ENCODE data around the gene CEP19.
"Not testable (repeated sequence)": the region's sequence is repeated elsewhere in the genome, so short reads cannot be mapped to it uniquely, and the experiment has no call there.

The CEP19 gene

GRCh38 chr3:196753201-196753600 is 41.2 kb upstream of the CEP19 start:
- TF ChIP-seq, protein P1, sequence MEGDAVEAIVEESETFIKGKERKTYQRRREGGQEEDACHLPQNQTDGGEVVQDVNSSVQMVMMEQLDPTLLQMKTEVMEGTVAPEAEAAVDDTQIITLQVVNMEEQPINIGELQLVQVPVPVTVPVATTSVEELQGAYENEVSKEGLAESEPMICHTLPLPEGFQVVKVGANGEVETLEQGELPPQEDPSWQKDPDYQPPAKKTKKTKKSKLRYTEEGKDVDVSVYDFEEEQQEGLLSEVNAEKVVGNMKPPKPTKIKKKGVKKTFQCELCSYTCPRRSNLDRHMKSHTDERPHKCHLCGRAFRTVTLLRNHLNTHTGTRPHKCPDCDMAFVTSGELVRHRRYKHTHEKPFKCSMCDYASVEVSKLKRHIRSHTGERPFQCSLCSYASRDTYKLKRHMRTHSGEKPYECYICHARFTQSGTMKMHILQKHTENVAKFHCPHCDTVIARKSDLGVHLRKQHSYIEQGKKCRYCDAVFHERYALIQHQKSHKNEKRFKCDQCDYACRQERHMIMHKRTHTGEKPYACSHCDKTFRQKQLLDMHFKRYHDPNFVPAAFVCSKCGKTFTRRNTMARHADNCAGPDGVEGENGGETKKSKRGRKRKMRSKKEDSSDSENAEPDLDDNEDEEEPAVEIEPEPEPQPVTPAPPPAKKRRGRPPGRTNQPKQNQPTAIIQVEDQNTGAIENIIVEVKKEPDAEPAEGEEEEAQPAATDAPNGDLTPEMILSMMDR (IDR thresholded peaks at IDR 0.05; ENCODE audit: poor library complexity, severe bottlenecking): no peak
- Histone ChIP-seq H3K4me3 (ENCODE audit: severe bottlenecking) (no peak overlapping the region), H3K36me3 (ENCODE audit: low read depth) (peaks cover 52% of the 10 kb centered on the region), H3K4me1 (ENCODE audit: insufficient read depth, poor library complexity, severe bottlenecking) (peaks cover 4% of the 10 kb centered on the region), H3K27ac (ENCODE audit: poor library complexity, severe bottlenecking) (no peak overlapping the region), H3K9me3 (ENCODE audit: severe bottlenecking) (peaks cover 9% of the 10 kb centered on the region), H3K27me3 (ENCODE audit: insufficient read depth, poor library complexity, severe bottlenecking) (no peaks in the 10 kb centered on the region)
- ATAC-seq (ENCODE audit: low read depth) (no peak), DNase-seq (ENCODE audit: low spot score) (no peak)

DNA sequence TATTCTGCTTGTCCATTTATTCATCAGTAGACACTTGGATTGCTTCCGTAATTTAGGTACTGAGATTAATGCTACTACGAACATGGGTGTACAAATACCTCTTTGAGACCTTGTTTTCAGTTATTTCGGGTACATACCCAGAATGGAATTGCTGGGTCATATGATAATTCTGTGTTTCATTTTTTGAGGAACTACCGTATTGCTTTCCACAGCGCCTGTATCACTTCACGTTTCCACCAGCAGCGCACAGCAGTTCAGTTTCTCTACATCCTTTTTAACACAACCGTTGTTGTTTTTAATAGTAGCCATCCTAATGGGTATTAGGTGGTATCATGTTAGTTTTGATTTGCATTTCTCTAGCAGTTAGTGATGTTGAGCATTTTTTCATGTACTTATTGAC is 37.1 kb upstream of the CEP19 start:
- no peak overlapping the region for H3K4me3 ChIP-seq (ENCODE audit: severe bottlenecking)
- peaks cover 4% of the 10 kb centered on the region for H3K4me1 ChIP-seq (ENCODE audit: insufficient read depth, poor library complexity, severe bottlenecking)
- DNase-seq (ENCODE audit: low spot score) (no peak), ATAC-seq (ENCODE audit: low read depth) (no peak)
- H3K36me3 ChIP-seq (ENCODE audit: low read depth): peaks cover 54% of the 10 kb centered on the region
- no peak overlapping the region for H3K27ac ChIP-seq (ENCODE audit: poor library complexity, severe bottlenecking)
- no peaks in the 10 kb centered on the region for H3K27me3 ChIP-seq (ENCODE audit: insufficient read depth, poor library complexity, severe bottlenecking)
- no peaks in the 10 kb centered on the region for H3K9me3 ChIP-seq (ENCODE audit: severe bottlenecking)
- TF ChIP-seq, protein P1 (IDR thresholded peaks at IDR 0.05; ENCODE audit: poor library complexity, severe bottlenecking): no peak

DNA sequence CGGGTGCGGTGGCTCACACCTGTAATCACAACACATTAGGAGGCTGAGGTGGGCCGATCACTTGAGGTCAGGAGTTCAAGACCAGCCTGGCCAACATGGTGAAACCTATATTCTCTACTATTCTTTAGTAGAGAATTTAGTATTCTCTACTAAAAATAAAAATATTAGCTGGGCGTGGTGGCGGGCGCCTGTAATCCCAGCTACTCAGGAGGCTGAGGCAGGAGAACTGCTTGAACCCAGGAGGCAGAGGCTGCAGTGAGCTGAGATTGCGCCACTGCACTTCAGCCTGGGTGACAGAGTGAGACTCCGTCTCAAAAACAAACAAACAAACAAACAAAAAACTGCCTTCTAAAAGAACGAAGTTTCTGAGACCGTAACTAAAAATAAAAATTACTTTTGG is 31.5 kb upstream of the CEP19 start:
- not testable (repeated sequence) for H3K27me3 ChIP-seq (ENCODE audit: insufficient read depth, poor library complexity, severe bottlenecking); H3K4me1 ChIP-seq (ENCODE audit: insufficient read depth, poor library complexity, severe bottlenecking); ATAC-seq (ENCODE audit: low read depth); H3K4me3 ChIP-seq (ENCODE audit: severe bottlenecking); H3K9me3 ChIP-seq (ENCODE audit: severe bottlenecking); H3K27ac ChIP-seq (ENCODE audit: poor library complexity, severe bottlenecking); DNase-seq (ENCODE audit: low spot score)
- H3K36me3 ChIP-seq (ENCODE audit: low read depth): peaks cover 26% of the 10 kb centered on the region

DNA sequence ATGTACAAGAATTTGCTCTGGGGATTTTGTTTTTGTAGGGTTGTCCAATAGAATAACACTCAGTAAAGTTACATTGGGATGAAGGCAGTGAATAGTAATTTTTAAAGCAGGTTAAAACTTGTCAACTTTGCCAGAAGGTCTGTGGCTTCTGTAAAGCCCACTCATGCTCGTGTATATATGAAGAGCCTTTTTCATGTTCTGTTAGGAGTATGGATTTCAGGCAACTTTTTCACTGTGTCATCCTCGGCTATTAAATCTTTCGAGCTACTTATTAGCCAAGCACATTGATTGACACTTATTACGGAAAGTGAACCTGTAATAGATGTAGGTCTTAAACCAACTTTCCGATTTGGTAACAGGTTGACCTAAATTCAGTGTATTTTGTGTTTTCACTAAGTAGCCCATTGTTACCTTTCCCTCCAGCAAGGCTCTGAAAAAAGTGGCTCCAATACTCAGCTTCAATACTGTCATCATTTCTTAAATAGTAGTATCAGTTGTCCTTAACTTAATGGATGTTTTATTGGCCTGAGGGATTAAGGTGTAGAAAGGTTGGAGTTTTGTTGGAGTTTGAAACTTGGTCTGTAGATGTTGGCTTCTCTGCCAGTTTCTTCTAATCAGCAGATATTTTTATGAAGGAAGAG is 29.3 kb upstream of the CEP19 start:
- peak overlapping the region; percentile 85 for H3K27ac ChIP-seq (ENCODE audit: poor library complexity, severe bottlenecking)
- H3K9me3 ChIP-seq (ENCODE audit: severe bottlenecking): no peaks in the 10 kb centered on the region
- H3K4me1 ChIP-seq (ENCODE audit: insufficient read depth, poor library complexity, severe bottlenecking): peaks cover 7% of the 10 kb centered on the region
- ATAC-seq (ENCODE audit: low read depth) (no peak), DNase-seq (ENCODE audit: low spot score) (no peak)
- H3K36me3 ChIP-seq (ENCODE audit: low read depth): peaks cover 10% of the 10 kb centered on the region; the same call in 1 of the 2 replicates
- H3K27me3 ChIP-seq (ENCODE audit: insufficient read depth, poor library complexity, severe bottlenecking): no peaks in the 10 kb centered on the region
- TF ChIP-seq, protein P1 (IDR thresholded peaks at IDR 0.05; ENCODE audit: poor library complexity, severe bottlenecking): no peak
- H3K4me3 ChIP-seq (ENCODE audit: severe bottlenecking): peak overlapping the region; percentile 91

DNA sequence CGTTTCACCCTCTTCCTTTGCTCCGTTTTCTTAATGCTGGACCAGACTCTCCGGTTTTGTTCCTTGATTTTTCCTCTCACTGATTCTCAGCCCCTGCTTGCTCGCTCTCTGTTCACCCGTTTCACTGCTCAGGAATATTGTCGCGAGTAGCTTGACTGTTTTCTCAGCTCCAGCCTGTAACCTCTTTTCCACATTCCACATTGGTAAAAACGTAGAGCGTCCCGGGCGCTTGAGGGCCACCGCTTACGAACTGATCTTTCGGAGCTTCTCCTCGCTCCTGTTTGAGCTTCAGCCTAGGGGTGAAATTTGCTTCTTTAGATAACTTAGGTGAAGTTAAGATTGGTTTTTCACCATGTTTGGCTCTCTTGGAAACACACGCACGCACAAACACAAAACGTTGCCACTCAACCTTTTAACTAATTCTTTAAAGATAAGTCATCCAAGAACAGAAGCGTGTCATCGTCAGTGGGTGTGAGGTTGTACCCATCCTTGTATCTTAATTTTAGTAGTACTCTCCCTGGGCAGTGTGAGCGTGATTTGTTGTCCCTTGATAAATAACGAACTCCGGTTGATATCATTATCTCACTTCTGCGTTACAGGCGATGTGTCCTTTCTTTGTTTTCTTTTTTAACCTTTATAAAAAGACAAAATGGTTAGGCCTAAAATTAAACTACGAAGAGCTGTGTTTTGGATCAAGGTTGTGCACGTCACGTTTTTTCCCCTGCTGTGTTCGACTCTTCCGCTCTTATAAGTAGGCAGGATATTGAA is 28.6 kb upstream of the CEP19 start:
- Histone ChIP-seq H3K36me3 (ENCODE audit: low read depth) (peaks cover 5% of the 10 kb centered on the region; the same call in 1 of the 2 replicates), H3K4me1 (ENCODE audit: insufficient read depth, poor library complexity, severe bottlenecking) (peaks cover 7% of the 10 kb centered on the region), H3K4me3 (ENCODE audit: severe bottlenecking) (peak overlapping the region; percentile 91), H3K9me3 (ENCODE audit: severe bottlenecking) (no peaks in the 10 kb centered on the region), H3K27me3 (ENCODE audit: insufficient read depth, poor library complexity, severe bottlenecking) (no peaks in the 10 kb centered on the region), H3K27ac (ENCODE audit: poor library complexity, severe bottlenecking) (peak overlapping the region; percentile 85)
- peak; percentile 15 for ATAC-seq (ENCODE audit: low read depth)
- no peak for DNase-seq (ENCODE audit: low spot score)
- TF ChIP-seq, protein P1 (IDR thresholded peaks at IDR 0.05; ENCODE audit: poor library complexity, severe bottlenecking): no peak
